HepG2 (cell line): ENCODE results near the gene PEAR1.

Experiments used
- TAF1 ChIP-seq: sonication (generic); formaldehyde crosslinking; IDR thresholded peaks from 2 replicates; pipeline ENCODE4 v1.4.0; 2020; ENCODE audit warnings: missing genetic modification reagents
- ZNF343 ChIP-seq: sonication (generic); formaldehyde crosslinking; IDR thresholded peaks from 2 replicates; pipeline ENCODE4 v1.4.0; 2020; ENCODE audit warnings: mild to moderate bottlenecking, missing genetic modification reagents

DNA sequence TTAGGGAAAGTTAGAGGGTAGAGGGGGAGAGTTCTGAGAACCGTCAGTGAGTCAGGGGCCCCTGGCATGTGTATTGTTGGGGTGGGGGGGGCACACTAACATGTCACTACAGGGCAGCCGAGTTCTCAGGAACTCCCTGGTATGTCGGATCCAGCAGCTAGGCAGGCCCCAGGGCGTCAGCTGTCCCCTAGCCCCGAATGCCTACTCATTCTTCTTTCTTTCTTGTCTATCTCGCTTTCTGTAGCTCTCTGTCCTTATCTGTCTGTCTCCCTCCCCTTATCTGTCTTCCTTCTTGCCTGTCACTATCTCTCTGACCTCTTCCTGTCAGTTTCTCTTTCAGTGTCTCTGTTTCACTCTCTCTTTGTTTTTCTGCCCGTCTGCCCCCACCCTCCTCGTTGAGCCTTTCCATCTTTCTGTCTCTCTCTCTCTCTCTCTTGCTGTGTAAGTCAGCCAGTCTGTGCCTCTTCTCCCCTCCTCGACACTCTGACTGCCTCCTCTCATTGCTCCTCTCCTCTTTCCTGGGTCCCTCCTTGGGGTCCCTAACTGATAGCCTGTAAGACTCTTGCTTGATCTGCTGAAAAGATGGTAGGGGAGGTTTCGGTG, 30.4 kb upstream of the PEAR1 start:
- no peak for TF ChIP-seq TAF1 (CRISPR knock-in tag)
- TF ChIP-seq ZNF343, result no peak
